Uterus (tissue), 4 donors: ENCODE measurements around the gene TUBG2. TPM values are rescaled to one million over a fixed set of nuclear protein-coding genes. Genes with fewer than 3 reads are reported as not detected.
"Not testable (repeated sequence)": the region's sequence is repeated elsewhere in the genome, so short reads cannot be mapped to it uniquely, and the experiment has no call there.

Experiments
- DNase-seq, 2 donors: peaks; one replicate each; pipeline ENCODE4 v3.0.0-alpha.2; 2019 to 2020
- H3K27ac ChIP-seq, 2 donors: fragments of 200-600 bp; sonication (generic); 1 replicate in 1 of 2; 2 replicates in 1 of 2; pipeline ENCODE4 v1.5.1; 2016 to 2018
- H3K27me3 ChIP-seq, 2 donors: fragments of 200-600 bp; sonication (generic); one replicate each; pipeline ENCODE4 v1.5.1; 2018 to 2019; ENCODE audit warnings: control low read depth in 1 of 2
- H3K36me3 ChIP-seq, 2 donors: fragments of 200-600 bp; sonication (generic); one replicate each; pipeline ENCODE4 v1.5.1; 2019; ENCODE audit warnings: control low read depth in 1 of 2
- H3K4me1 ChIP-seq, 2 donors: fragments of 200-600 bp; sonication (generic); one replicate each; pipeline ENCODE4 v1.5.1; 2018 to 2019; ENCODE audit warnings: control low read depth in 1 of 2
- H3K4me3 ChIP-seq, 2 donors: fragments of 200-600 bp; sonication (generic); 1 replicate in 1 of 2; 2 replicates in 1 of 2; pipeline ENCODE4 v1.5.1; 2018 to 2019; ENCODE audit warnings: mild to moderate bottlenecking in 1 of 2
- H3K9me3 ChIP-seq, 2 donors: fragments of 200-600 bp; sonication (generic); one replicate each; pipeline ENCODE4 v1.5.1; 2019; ENCODE audit warnings: control low read depth in 1 of 2
- CTCF ChIP-seq, 4 experiments: fragments of 200-600 bp in 2 of 4; fragments of 450-650 bp in 2 of 4; sonication (generic) in 2 of 4; IDR thresholded peaks; one replicate each; pipeline ENCODE4 v1.5.1; 2016 to 2019; ENCODE audit warnings: antibody characterized with exemption in 4 of 4, mild to moderate bottlenecking in 2 of 4, moderate library complexity in 1 of 4
- POLR2A ChIP-seq, 2 donors: fragments of 450-650 bp; IDR thresholded peaks; one replicate each; pipeline ENCODE4 v1.6.1; 2016; ENCODE audit warnings: antibody characterized with exemption in 2 of 2, mild to moderate bottlenecking in 1 of 2, moderate library complexity in 1 of 2
- intact Hi-C: fragments of 100-400 bp; cut with DNase I; formaldehyde crosslinking; loops from one replicate; pipeline ENCODE4 v1.15.1; 2023; ENCODE audit warnings: low total_unique reads
- total RNA-seq, 4 donors: library from RNA; depleted of rRNA in 3 of 4; stranded (reverse); fragments of >200 nt in 3 of 4; gene quantifications; one replicate each; pipeline versions ENCODE4 v1.1.0 to v1.2.4, GENCODE V29; 2014 to 2023
- donor health status: DM: yes; HTN: yes; CAD: no.

The TUBG2 gene
- total RNA-seq, 4 donors from 2014 or later = 9.7 to 60.7 (median 27.6) TPM

DNA sequence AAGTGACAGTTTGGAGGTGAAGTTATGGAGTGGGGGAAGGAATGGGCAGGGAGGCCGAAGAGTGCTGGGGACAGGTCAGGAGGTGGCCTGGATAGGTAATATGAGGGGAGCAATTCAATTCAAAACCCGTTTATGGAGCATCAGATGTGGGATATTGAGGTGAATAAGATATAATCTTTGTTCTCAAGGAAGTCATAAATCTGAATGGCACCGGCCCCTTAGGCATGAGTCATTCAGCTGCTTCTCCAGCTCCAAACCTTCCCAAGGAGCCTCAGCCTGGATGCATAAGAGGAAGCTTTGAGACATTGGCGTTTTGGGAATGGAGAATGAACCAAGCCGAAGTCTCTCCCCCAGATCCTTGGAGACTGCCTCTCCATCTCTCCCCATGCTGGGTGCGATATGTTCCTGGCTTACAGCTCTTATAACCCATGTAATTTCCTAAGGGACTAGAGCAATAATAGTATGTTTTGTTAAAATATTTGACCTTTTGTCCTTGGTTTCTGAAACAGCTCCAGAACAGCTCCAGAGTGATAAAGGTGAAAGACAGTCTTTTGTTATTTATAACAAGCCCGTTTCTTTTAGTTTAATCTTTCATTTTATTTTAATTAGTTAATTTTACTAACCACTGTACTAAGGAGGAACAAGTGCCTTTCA lies 1.7 kb downstream of the TUBG2 start:
- no peaks in the 10 kb centered on the region for H3K27me3 ChIP-seq
- H3K36me3 ChIP-seq = no peaks in the 10 kb centered on the region
- DNase-seq = peak in 1 of 2 donors; percentile 80
- intact Hi-C loops = no loop called here
- H3K4me1 ChIP-seq = peaks cover 6 to 9% of the 10 kb centered on the region in 2 donors
- no peak overlapping the region for H3K4me3 ChIP-seq
- TF ChIP-seq POLR2A (IDR thresholded peaks at IDR 0.05) (no peak), CTCF (IDR thresholded peaks at IDR 0.05) (no peak)
- peak overlapping the region; percentile 62 to 74 for H3K27ac ChIP-seq
- H3K9me3 ChIP-seq = no peaks in the 10 kb centered on the region

GRCh38 chr17:42665581-42666001 lies 6.5 kb downstream of the TUBG2 start:
- no peak for TF ChIP-seq CTCF (IDR thresholded peaks at IDR 0.05)
- TF ChIP-seq POLR2A (IDR thresholded peaks at IDR 0.05) = no peak
- intact Hi-C loops = no loop called here
- no peaks in the 10 kb centered on the region for H3K27me3 ChIP-seq
- H3K4me3 ChIP-seq = no peak overlapping the region
- H3K9me3 ChIP-seq = no peaks in the 10 kb centered on the region
- peak overlapping the region; percentile 40 to 76 for H3K27ac ChIP-seq
- no peaks in the 10 kb centered on the region for H3K36me3 ChIP-seq
- peaks cover 1 to 22% of the 10 kb centered on the region in 2 donors for H3K4me1 ChIP-seq
- no peak for DNase-seq

- intact Hi-C loops, DNase-seq, H3K27me3 ChIP-seq, H3K36me3 ChIP-seq, H3K9me3 ChIP-seq, H3K4me3 ChIP-seq: not testable (repeated sequence)
- H3K4me1 ChIP-seq = peaks cover 0 to 18% of the 10 kb centered on the region in 2 donors
- peak overlapping the region; percentile 76 to 89 for H3K27ac ChIP-seq
Observed at GRCh38 chr17:42666126-42666525, 7.0 kb downstream of the TUBG2 start.

GRCh38 chr17:42667088-42667951 lies 8.2 kb downstream of the TUBG2 start:
- TF ChIP-seq POLR2A (IDR thresholded peaks at IDR 0.05) = no peak
- no peak for TF ChIP-seq CTCF (IDR thresholded peaks at IDR 0.05)
- peak overlapping the region; percentile 76 to 89 for H3K27ac ChIP-seq
- H3K9me3 ChIP-seq = no peaks in the 10 kb centered on the region
- H3K36me3 ChIP-seq = no peaks in the 10 kb centered on the region
- H3K4me1 ChIP-seq = peaks cover 0 to 18% of the 10 kb centered on the region in 2 donors
- intact Hi-C loops = no loop called here
- H3K27me3 ChIP-seq = no peaks in the 10 kb centered on the region
- peak; percentile 54 to 63 for DNase-seq
- no peak overlapping the region for H3K4me3 ChIP-seq

- no peak for DNase-seq
- H3K27me3 ChIP-seq = no peaks in the 10 kb centered on the region
- no peak overlapping the region for H3K4me3 ChIP-seq
- intact Hi-C loops = no loop called here
- no peaks in the 10 kb centered on the region for H3K36me3 ChIP-seq
- H3K9me3 ChIP-seq = no peaks in the 10 kb centered on the region
- TF ChIP-seq POLR2A (IDR thresholded peaks at IDR 0.05) (no peak), CTCF (IDR thresholded peaks at IDR 0.05) (no peak)
- peak overlapping the region; percentile 76 to 89 for H3K27ac ChIP-seq
- H3K4me1 ChIP-seq = peaks cover 0 to 29% of the 10 kb centered on the region in 2 donors
Observed at GRCh38 chr17:42669705-42669976, 10.6 kb downstream of the TUBG2 start.
